ENCODE data around the gene THEMIS2. TPM values are rescaled to one million over a fixed set of nuclear protein-coding genes. Genes with fewer than 3 reads are reported as not detected.

Gene THEMIS2
- total and polyA plus RNA-seq, 2 of the 13 experiments (the other 11 are each of a cell fraction or from before 2014, with no cell fraction given), result 0.38 to 1.5 TPM

GRCh38 chr1:27830621-27831440, 41.5 kb upstream of the THEMIS2 start, which contains the start of gene PPP1R8 (continued):
- TF ChIP-seq ATF4 (CRISPR knock-in tag; IDR thresholded peaks at IDR 0.05) (peak in 1 of 2 experiments; percentile 52; a peak in 2 of 4 replicates), ZEB1 (IDR thresholded peaks at IDR 0.05; ENCODE audit: insufficient replicate concordance, low read depth) (no peak), ZNF580 (CRISPR knock-in tag; IDR thresholded peaks at IDR 0.05; ENCODE audit: borderline replicate concordance, low read depth) (peak; percentile 62; the same call in 1 of the 2 replicates), HMGXB4 (CRISPR knock-in tag; IDR thresholded peaks at IDR 0.05; ENCODE audit: borderline replicate concordance in 1 of 2, low read depth in 1 of 2) (peak; percentile 78 to 86; a peak in 3 of 4 replicates), POLR2A (IDR thresholded peaks at IDR 0.05; ENCODE audit: insufficient read depth in 1 of 2, low read depth in 2 of 2, low read length in 2 of 2) (peak; percentile 90 to 93), RBFOX2 (IDR thresholded peaks at IDR 0.05; ENCODE audit: low read depth, low read length) (peak; percentile 91), HNF4A (CRISPR knock-in tag; IDR thresholded peaks at IDR 0.05) (no peak), ZNF724P (CRISPR knock-in tag; IDR thresholded peaks at IDR 0.05; ENCODE audit: borderline replicate concordance) (0 out of 2 replicates have a peak, but pooled peaks have one; percentile 27), AKAP8 (CRISPR knock-in tag; IDR thresholded peaks at IDR 0.05) (no peak), NFATC3 (CRISPR knock-in tag; IDR thresholded peaks at IDR 0.05) (no peak), TCF12 (IDR thresholded peaks at IDR 0.05) (no peak), TCF12 (CRISPR knock-in tag; IDR thresholded peaks at IDR 0.05) (no peak; the same call in 1 of the 2 replicates), ZNF124 (CRISPR knock-in tag; IDR thresholded peaks at IDR 0.05) (peak; percentile 50; the same call in 1 of the 2 replicates), PTBP1 (IDR thresholded peaks at IDR 0.05; ENCODE audit: low read depth, low read length, poor library complexity, severe bottlenecking) (peak; percentile 87), RFXANK (CRISPR knock-in tag; IDR thresholded peaks at IDR 0.05) (0 out of 2 replicates have a peak, but pooled peaks have one; percentile 19), ZNF775 (CRISPR knock-in tag; IDR thresholded peaks at IDR 0.05; ENCODE audit: borderline replicate concordance) (no peak), KDM5A (IDR thresholded peaks at IDR 0.05; ENCODE audit: borderline replicate concordance, low read length) (peak; percentile 82), MED13 (CRISPR knock-in tag; IDR thresholded peaks at IDR 0.05) (0 out of 2 replicates have a peak, but pooled peaks have one; percentile 42), ZNF484 (CRISPR knock-in tag; IDR thresholded peaks at IDR 0.05; ENCODE audit: borderline replicate concordance, low read depth) (no peak), ZNF441 (CRISPR knock-in tag; IDR thresholded peaks at IDR 0.05; ENCODE audit: borderline replicate concordance) (peak; percentile 33; the same call in 1 of the 2 replicates), KLF12 (CRISPR knock-in tag; IDR thresholded peaks at IDR 0.05; ENCODE audit: borderline replicate concordance) (peak; percentile 53; the same call in 1 of the 2 replicates), ZNF24 (IDR thresholded peaks at IDR 0.05) (no peak), BCL6 (CRISPR knock-in tag; IDR thresholded peaks at IDR 0.05) (peak; percentile 54), ZBTB25 (CRISPR knock-in tag; IDR thresholded peaks at IDR 0.05) (peak; percentile 70), ZNF362 (CRISPR knock-in tag; IDR thresholded peaks at IDR 0.05; ENCODE audit: borderline replicate concordance) (peak; percentile 99)

Data from HepG2 (cell line).